Measurements from ENCODE around the gene CYP4F22. TPM values are rescaled to one million over a fixed set of nuclear protein-coding genes. Genes with fewer than 3 reads are reported as not detected.
"Not testable (repeated sequence)": the region's sequence is repeated elsewhere in the genome, so short reads cannot be mapped to it uniquely, and the experiment has no call there.

The CYP4F22 gene
- total RNA-seq (2014; rRNA removed; shearing (Covaris generic)), result not detected in 2 replicates

GRCh38 chr19:15508035-15508710 is at the start of gene CYP4F22:
CYP4F22 (plus strand) TSS chr19:15508525; CDS start chr19:15525337, 16,812 bp downstream.
- DNase-seq (ENCODE audit: low spot score), result no peak

GRCh38 chr19:15461694-15462093 is 46.6 kb upstream of the CYP4F22 start:
- no peak for DNase-seq (ENCODE audit: low spot score)

GRCh38 chr19:15463861-15464371 is 44.4 kb upstream of the CYP4F22 start:
- no peak for DNase-seq (ENCODE audit: low spot score)

- DNase-seq (ENCODE audit: low spot score), result no peak
Measured at GRCh38 chr19:15464394-15465385, 43.6 kb upstream of the CYP4F22 start, which contains the start of gene RASAL3. RASAL3 (minus strand) TSS chr19:15464544; CDS start chr19:15464358, 186 bp downstream.

- DNase-seq (ENCODE audit: low spot score), result peak; percentile 14
Measured at GRCh38 chr19:15466851-15467733, 41.2 kb upstream of the CYP4F22 start.

GRCh38 chr19:15467734-15468214 is 40.6 kb upstream of the CYP4F22 start:
- DNase-seq (ENCODE audit: low spot score), result no peak

GRCh38 chr19:15468675-15469512 is 39.4 kb upstream of the CYP4F22 start:
- no peak for DNase-seq (ENCODE audit: low spot score)

- no peak for DNase-seq (ENCODE audit: low spot score)
Measured at GRCh38 chr19:15469513-15470297, 38.6 kb upstream of the CYP4F22 start.

GRCh38 chr19:15471639-15472101 is 36.7 kb upstream of the CYP4F22 start:
- no peak for DNase-seq (ENCODE audit: low spot score)

GRCh38 chr19:15473821-15474220 is 34.5 kb upstream of the CYP4F22 start:
- DNase-seq (ENCODE audit: low spot score), result not testable (repeated sequence)

- DNase-seq (ENCODE audit: low spot score), result no peak
Measured at GRCh38 chr19:15475169-15475568, 33.2 kb upstream of the CYP4F22 start.

GRCh38 chr19:15475611-15476010 is 32.7 kb upstream of the CYP4F22 start:
- no peak for DNase-seq (ENCODE audit: low spot score)

GRCh38 chr19:15476325-15476724 is 32.0 kb upstream of the CYP4F22 start:
- DNase-seq (ENCODE audit: low spot score), result no peak

- DNase-seq (ENCODE audit: low spot score), result peak; percentile 10
Measured at GRCh38 chr19:15479391-15480345, 28.7 kb upstream of the CYP4F22 start, which contains the start of gene PGLYRP2. PGLYRP2 (minus strand) TSS chr19:15479501; CDS start chr19:15479371, 130 bp downstream.

GRCh38 chr19:15480996-15481395 is 27.3 kb upstream of the CYP4F22 start:
- DNase-seq (ENCODE audit: low spot score), result not testable (repeated sequence)

GRCh38 chr19:15485768-15486167 is 22.6 kb upstream of the CYP4F22 start:
- not testable (repeated sequence) for DNase-seq (ENCODE audit: low spot score)

- no peak for DNase-seq (ENCODE audit: low spot score)
Measured at GRCh38 chr19:15487038-15487437, 21.3 kb upstream of the CYP4F22 start.
